ENCODE results near the gene GLT1D1.

The GLT1D1 gene

DNA sequence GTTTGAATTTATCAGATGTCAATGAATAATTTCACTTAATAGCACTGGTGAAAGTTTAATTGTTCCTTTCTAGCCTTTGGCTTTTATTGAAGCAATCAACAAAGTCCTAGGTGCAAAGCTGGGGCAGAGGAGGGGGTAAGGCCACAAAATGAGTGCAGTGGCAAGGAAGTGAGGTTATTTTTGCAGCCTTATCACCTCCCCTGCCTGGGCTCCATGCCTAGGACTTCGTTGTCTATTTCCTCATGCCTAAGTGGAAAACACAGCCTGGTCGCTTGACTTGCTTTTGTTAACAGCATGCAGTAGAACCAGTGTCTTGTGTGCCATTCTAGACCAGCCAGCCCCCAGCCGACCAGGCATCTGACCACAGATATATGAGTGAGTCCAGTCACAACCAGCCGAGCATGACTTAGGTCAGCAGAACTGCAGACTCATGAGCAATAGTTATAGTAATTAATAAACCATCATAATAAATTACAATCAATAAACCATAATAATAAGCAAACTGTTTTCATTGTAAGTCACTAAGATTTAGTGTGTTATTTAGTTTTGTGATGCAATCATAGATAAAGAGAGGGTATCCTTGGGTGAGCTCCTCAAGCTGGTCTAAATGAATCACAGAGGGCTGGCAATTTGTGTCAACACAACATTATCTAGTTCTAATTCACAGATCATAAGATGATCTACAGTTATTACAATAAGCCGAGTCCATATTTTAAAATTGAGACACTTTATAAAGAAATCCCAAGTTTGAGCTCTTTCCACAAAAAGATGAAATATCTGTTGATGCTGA lies 156.8 kb downstream of the GLT1D1 start:
- DNase-seq = no peak

GRCh38 chr12:129016159-129016558 lies 162.9 kb downstream of the GLT1D1 start:
- no peak for DNase-seq

DNA sequence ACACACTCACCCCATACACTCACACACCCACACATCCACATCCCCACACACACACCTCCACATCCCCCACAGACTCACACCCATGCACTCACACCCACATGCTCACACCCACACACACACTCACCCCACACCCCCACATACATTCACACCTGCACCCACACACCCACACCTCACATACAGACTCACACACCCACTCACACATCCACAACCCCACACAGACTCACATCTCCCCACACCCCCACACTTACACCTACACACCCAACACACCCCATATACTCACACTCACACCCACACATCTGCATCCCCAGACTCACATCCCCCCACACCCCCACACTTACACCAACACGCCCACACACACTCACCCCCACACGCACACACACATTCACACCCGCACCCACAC lies 171.8 kb downstream of the GLT1D1 start:
- no peak for DNase-seq

DNA sequence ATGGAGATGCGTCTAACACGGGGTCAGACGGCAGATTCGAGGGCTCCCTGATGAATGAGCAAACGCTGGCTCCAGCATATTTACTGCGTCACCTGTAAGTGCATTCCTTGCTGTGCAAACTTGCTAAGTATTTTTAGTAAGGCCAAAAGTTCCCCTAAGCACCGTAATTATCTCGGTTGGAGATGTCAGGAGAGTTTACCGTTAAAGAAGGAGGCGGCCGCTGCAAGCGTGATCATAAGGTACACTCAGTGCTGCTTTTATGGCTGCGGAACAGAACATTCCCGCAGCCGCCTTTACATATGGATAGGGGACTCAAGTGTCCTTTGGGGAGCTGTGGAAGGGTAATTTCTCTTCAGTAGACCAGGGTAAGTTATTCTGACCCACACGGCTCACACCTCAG lies 175.6 kb downstream of the GLT1D1 start:
- no peak for DNase-seq
